ENCODE results near the gene BMPR2. TPM values are rescaled to one million over a fixed set of nuclear protein-coding genes. Genes with fewer than 3 reads are reported as not detected.

The BMPR2 gene
- polyA plus RNA-seq, 3 donors, result 4.1 to 6.4 (median 4.8) TPM

GRCh38 chr2:202344178-202344577 is 31.9 kb upstream of the BMPR2 start:
- no peaks in the 10 kb centered on the region for H3K36me3 Mint-ChIP-seq
- H3K79me2 ChIP-seq (ENCODE audit: insufficient read depth, low read length), result no peaks in the 10 kb centered on the region
- H3K4me3 Mint-ChIP-seq, result no peak overlapping the region
- intact Hi-C loops (cut with micrococcal nuclease), result no loop called here
- no peak for DNase-seq
- H3K4me3 ChIP-seq (replicated peaks in 1 of 3; ENCODE audit: low read depth in 2 of 3, low read length in 3 of 3), result no peak overlapping the region
- peaks cover 0 to 3% (median 1%) of the 10 kb centered on the region in 7 donors for H3K9me3 Mint-ChIP-seq
- H2AFZ ChIP-seq (ENCODE audit: insufficient read depth, low read depth, low read length, poor library complexity, severe bottlenecking), result no peak overlapping the region
- no peak overlapping the region for H3K9ac ChIP-seq (ENCODE audit: insufficient read depth, low read length, poor library complexity, severe bottlenecking)
- H3K36me3 ChIP-seq (replicated peaks in 1 of 2; ENCODE audit: control insufficient read depth in 1 of 2, insufficient read depth in 2 of 2, low read length in 2 of 2), result no peaks in the 10 kb centered on the region
- WGBS (ENCODE audit: insufficient coverage), result no CpG with 5 or more reads among the region's 1 CpG
- H3K4me1 ChIP-seq (ENCODE audit: control insufficient read depth in 1 of 2, insufficient read depth in 2 of 2, low read length in 2 of 2), result no peaks in the 10 kb centered on the region
- H3K27me3 ChIP-seq (ENCODE audit: control insufficient read depth in 2 of 2, insufficient read depth in 2 of 2, low read length in 2 of 2), result no peaks in the 10 kb centered on the region
- no peaks in the 10 kb centered on the region for H3K9me3 ChIP-seq (replicated peaks in 1 of 2; ENCODE audit: control insufficient read depth in 1 of 2, insufficient read depth in 1 of 2, low read length in 2 of 2)
- peaks cover 0 to 3% (median 0%) of the 10 kb centered on the region in 3 donors for H3K27me3 Mint-ChIP-seq (ENCODE audit: low read depth in 3 of 3)
- H3K27ac Mint-ChIP-seq, result no peak overlapping the region
- no peaks in the 10 kb centered on the region for H3K4me1 Mint-ChIP-seq
- no peak overlapping the region for H3K27ac ChIP-seq (ENCODE audit: low read depth in 1 of 2, low read length in 2 of 2)
- H3K4me2 ChIP-seq (replicated peaks; ENCODE audit: extremely low read depth, low read length, poor library complexity, severe bottlenecking), result no peak overlapping the region
- H4K20me1 ChIP-seq (ENCODE audit: insufficient read depth, low read length), result no peaks in the 10 kb centered on the region
- TF ChIP-seq CTCF (IDR thresholded peaks at IDR 0.05), result no peak

GRCh38 chr2:202346180-202346579 is 29.9 kb upstream of the BMPR2 start:
- DNase-seq, result no peak

More at GRCh38 chr2:202346180-202346579, 29.9 kb upstream of the BMPR2 start:
- WGBS (ENCODE audit: insufficient coverage), result 80% methylated on average over 1 of the region's 7 CpGs
- Histone ChIP-seq H3K36me3 (replicated peaks in 1 of 2; ENCODE audit: control insufficient read depth in 1 of 2, insufficient read depth in 2 of 2, low read length in 2 of 2) (no peaks in the 10 kb centered on the region), H3K27ac (ENCODE audit: low read depth in 1 of 2, low read length in 2 of 2) (no peak overlapping the region), H3K4me3 (replicated peaks in 1 of 3; ENCODE audit: low read depth in 2 of 3, low read length in 3 of 3) (no peak overlapping the region), H3K9me3 (replicated peaks in 1 of 2; ENCODE audit: control insufficient read depth in 1 of 2, insufficient read depth in 1 of 2, low read length in 2 of 2) (no peaks in the 10 kb centered on the region), H3K27me3 (ENCODE audit: control insufficient read depth in 2 of 2, insufficient read depth in 2 of 2, low read length in 2 of 2) (no peaks in the 10 kb centered on the region), H3K4me1 (ENCODE audit: control insufficient read depth in 1 of 2, insufficient read depth in 2 of 2, low read length in 2 of 2) (no peaks in the 10 kb centered on the region), H3K4me2 (replicated peaks; ENCODE audit: extremely low read depth, low read length, poor library complexity, severe bottlenecking) (no peak overlapping the region), H4K20me1 (ENCODE audit: insufficient read depth, low read length) (no peaks in the 10 kb centered on the region), H3K79me2 (ENCODE audit: insufficient read depth, low read length) (no peaks in the 10 kb centered on the region), H2AFZ (ENCODE audit: insufficient read depth, low read depth, low read length, poor library complexity, severe bottlenecking) (no peak overlapping the region), H3K9ac (ENCODE audit: insufficient read depth, low read length, poor library complexity, severe bottlenecking) (no peak overlapping the region)
- intact Hi-C loops (cut with micrococcal nuclease), result no loop called here
- Mint-ChIP-seq H3K9me3 (peaks cover 0 to 3% (median 0%) of the 10 kb centered on the region in 7 donors), H3K36me3 (no peaks in the 10 kb centered on the region), H3K4me1 (no peaks in the 10 kb centered on the region), H3K4me3 (no peak overlapping the region), H3K27ac (no peak overlapping the region), H3K27me3 (ENCODE audit: low read depth in 3 of 3) (peaks cover 0 to 3% (median 0%) of the 10 kb centered on the region in 3 donors)
- TF ChIP-seq CTCF (IDR thresholded peaks at IDR 0.05), result no peak

All from CD14-positive monocyte (primary cell).